Panc1 (cell line): ENCODE results near the gene WNK2. TPM values are rescaled to one million over a fixed set of nuclear protein-coding genes. Genes with fewer than 3 reads are reported as not detected.

Source experiments
- ATAC-seq: fragments of 200-7000 bp; cut with Tn5 transposase; 2 replicates; pipeline ENCODE4 v1.9.1; 2020; ENCODE audit warnings: mild to moderate bottlenecking, moderate library complexity
- BruUV-seq: library from RNA; stranded (reverse); fragments of 400-500 nt; replicated peaks from 2 replicates; lab custom pipeline; 2021; lab: Mats Ljungman, UMichigan
- CTCF ChIA-PET: fragments of 300-600 bp; sonication (Branson Sonifier 250); formaldehyde crosslinking; loops from one replicate; lab custom pipeline; 2022; ENCODE audit warnings: antibody characterized with exemption; lab: Charles Lee
- POLR2A ChIA-PET: fragments of 300-600 bp; sonication (Branson Sonifier 250); formaldehyde crosslinking; loops from one replicate; lab custom pipeline; 2022; ENCODE audit warnings: antibody characterized with exemption; lab: Charles Lee
- DNase-seq: peaks from one replicate; pipeline ENCODE4 v3.0.0-alpha.2; 2010; ENCODE audit warnings: low read depth, low spot score
- H3K27ac ChIP-seq: 2 replicates; pipeline ENCODE4 v1.5.1; 2011; ENCODE audit warnings: mild to moderate bottlenecking, low read length, inconsistent platforms
- H3K27me3 ChIP-seq: fragments of 200-500 bp; sonication (Bioruptor generic); 2 replicates; pipeline ENCODE4 v1.6.0; 2014; ENCODE audit warnings: low read length, inconsistent platforms; ENCODE audit not compliant: control insufficient read depth, insufficient read depth
- H3K36me3 ChIP-seq: fragments of 200-500 bp; sonication (Bioruptor generic); 2 replicates; pipeline ENCODE4 v1.5.1; 2014; ENCODE audit warnings: inconsistent platforms, mild to moderate bottlenecking, low read length, moderate library complexity; ENCODE audit not compliant: control insufficient read depth, insufficient read depth
- H3K4me1 ChIP-seq: 2 replicates; pipeline ENCODE4 v1.5.1; 2011; ENCODE audit warnings: inconsistent platforms, mild to moderate bottlenecking, low read length, moderate library complexity; ENCODE audit not compliant: control insufficient read depth, insufficient read depth
- H3K4me3 ChIP-seq, 2 experiments: 2 replicates each; pipeline ENCODE4 v1.5.1; 2011 to 2012; ENCODE audit warnings: low read depth in 2 of 2, low read length in 2 of 2, mild to moderate bottlenecking in 2 of 2, inconsistent platforms in 1 of 2, moderate library complexity in 1 of 2
- H3K9me3 ChIP-seq: fragments of 200-500 bp; sonication (Bioruptor generic); 2 replicates; pipeline ENCODE4 v1.5.1; 2014; ENCODE audit warnings: low read depth, mild to moderate bottlenecking, inconsistent platforms, low read length, moderate library complexity; ENCODE audit not compliant: control insufficient read depth, insufficient read depth
- POLR2AphosphoS5 ChIP-seq: IDR thresholded peaks from 2 replicates; pipeline ENCODE4 v1.6.1; 2012; ENCODE audit warnings: mild to moderate bottlenecking, low read depth, low read length, moderate library complexity
- SIN3A ChIP-seq: IDR thresholded peaks from 2 replicates; pipeline ENCODE4 v1.6.1; 2012; ENCODE audit warnings: low read depth, mild to moderate bottlenecking, low read length, moderate library complexity, borderline replicate concordance; ENCODE audit not compliant: insufficient read depth
- TCF7L2 ChIP-seq: IDR thresholded peaks from 2 replicates; pipeline ENCODE4 v1.6.1; 2011; ENCODE audit warnings: mild to moderate bottlenecking, low read depth, low read length, inconsistent platforms
- in situ Hi-C: cut with HindIII; loops from 2 replicates; pipeline ENCODE4 v1.10.0; 2016; ENCODE audit warnings: low sequenced_read_pairs, low pct_unique_long_range_greater_than_20kb
- intact Hi-C: fragments of 100-400 bp; cut with micrococcal nuclease; formaldehyde crosslinking; loops from one replicate; pipeline ENCODE4 v1.10.0; 2022; ENCODE audit not compliant: unreplicated experiment
- total RNA-seq: library from RNA; stranded (reverse); gene quantifications from one replicate; pipeline ENCODE4 v1.2.1, GENCODE V29; 2021; ENCODE audit not compliant: unreplicated experiment
- TF ChIP-seq, protein P1 (sequence below): fragments of 450-650 bp; IDR thresholded peaks from 2 replicates; pipeline ENCODE4 v1.5.1; 2017; ENCODE audit warnings: mild to moderate bottlenecking
- TF ChIP-seq, protein P2 (sequence below), 2 experiments: IDR thresholded peaks; 2 replicates each; pipeline ENCODE4 v1.6.1; 2011 to 2012; ENCODE audit warnings: low read depth in 2 of 2, control low read depth in 1 of 2, low read length in 1 of 2, mild to moderate bottlenecking in 1 of 2, moderate library complexity in 1 of 2; ENCODE audit not compliant: insufficient read depth in 1 of 2

The WNK2 gene
- total RNA-seq, 1 experiment from 2014 or later = 13.7 TPM

DNA sequence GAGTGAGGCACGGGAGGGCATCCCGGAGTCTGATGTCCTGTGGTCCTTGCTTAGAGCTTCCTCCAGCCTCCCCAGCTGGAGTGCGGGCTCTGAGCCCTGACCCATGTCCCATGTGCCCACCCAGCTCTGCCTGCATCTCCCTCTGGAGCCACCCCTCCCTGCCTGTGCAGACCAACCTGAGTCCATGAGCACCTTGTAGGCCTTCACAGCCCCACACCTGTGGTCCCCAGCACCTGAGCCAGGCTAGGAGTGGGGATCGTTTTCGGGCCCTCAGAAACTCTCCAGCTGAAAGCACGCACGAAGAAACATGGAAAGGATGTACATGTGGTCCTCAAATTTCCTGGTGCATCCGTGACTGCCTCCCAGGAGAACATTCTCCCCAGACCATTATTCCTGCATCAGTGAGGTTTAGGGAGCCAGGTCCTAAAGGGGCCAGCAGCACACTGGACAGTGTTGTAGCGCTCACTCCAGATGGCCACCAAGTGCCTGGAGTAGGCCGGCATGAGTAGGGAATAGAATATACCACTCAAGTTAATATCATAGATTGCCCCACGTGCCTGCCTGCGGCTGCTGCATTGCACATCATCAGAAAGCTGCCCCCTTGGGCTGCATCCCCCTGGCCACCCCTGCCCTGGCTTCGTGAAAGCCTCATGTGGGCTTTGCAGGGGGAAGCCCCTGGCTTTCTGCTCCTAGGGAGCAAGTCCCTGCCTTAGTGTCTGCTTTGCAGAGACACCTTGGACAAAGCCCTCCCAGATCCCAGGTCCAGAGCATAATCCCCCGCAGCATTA lies 80.6 kb downstream of the WNK2 start:
- in situ Hi-C loops (no loop called here), intact Hi-C loops (no loop called here)
- no peak for DNase-seq
- no peak for ATAC-seq
- Histone ChIP-seq H3K9me3 (no peaks in the 10 kb centered on the region), H3K27me3 (no peaks in the 10 kb centered on the region), H3K4me3 (no peak overlapping the region), H3K36me3 (no peaks in the 10 kb centered on the region), H3K27ac (no peak overlapping the region), H3K4me1 (no peaks in the 10 kb centered on the region)
- TF ChIP-seq SIN3A (no peak), TCF7L2 (no peak), POLR2AphosphoS5 (no peak)
- TF ChIP-seq, protein P1, sequence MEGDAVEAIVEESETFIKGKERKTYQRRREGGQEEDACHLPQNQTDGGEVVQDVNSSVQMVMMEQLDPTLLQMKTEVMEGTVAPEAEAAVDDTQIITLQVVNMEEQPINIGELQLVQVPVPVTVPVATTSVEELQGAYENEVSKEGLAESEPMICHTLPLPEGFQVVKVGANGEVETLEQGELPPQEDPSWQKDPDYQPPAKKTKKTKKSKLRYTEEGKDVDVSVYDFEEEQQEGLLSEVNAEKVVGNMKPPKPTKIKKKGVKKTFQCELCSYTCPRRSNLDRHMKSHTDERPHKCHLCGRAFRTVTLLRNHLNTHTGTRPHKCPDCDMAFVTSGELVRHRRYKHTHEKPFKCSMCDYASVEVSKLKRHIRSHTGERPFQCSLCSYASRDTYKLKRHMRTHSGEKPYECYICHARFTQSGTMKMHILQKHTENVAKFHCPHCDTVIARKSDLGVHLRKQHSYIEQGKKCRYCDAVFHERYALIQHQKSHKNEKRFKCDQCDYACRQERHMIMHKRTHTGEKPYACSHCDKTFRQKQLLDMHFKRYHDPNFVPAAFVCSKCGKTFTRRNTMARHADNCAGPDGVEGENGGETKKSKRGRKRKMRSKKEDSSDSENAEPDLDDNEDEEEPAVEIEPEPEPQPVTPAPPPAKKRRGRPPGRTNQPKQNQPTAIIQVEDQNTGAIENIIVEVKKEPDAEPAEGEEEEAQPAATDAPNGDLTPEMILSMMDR = no peak
- TF ChIP-seq, protein P2, sequence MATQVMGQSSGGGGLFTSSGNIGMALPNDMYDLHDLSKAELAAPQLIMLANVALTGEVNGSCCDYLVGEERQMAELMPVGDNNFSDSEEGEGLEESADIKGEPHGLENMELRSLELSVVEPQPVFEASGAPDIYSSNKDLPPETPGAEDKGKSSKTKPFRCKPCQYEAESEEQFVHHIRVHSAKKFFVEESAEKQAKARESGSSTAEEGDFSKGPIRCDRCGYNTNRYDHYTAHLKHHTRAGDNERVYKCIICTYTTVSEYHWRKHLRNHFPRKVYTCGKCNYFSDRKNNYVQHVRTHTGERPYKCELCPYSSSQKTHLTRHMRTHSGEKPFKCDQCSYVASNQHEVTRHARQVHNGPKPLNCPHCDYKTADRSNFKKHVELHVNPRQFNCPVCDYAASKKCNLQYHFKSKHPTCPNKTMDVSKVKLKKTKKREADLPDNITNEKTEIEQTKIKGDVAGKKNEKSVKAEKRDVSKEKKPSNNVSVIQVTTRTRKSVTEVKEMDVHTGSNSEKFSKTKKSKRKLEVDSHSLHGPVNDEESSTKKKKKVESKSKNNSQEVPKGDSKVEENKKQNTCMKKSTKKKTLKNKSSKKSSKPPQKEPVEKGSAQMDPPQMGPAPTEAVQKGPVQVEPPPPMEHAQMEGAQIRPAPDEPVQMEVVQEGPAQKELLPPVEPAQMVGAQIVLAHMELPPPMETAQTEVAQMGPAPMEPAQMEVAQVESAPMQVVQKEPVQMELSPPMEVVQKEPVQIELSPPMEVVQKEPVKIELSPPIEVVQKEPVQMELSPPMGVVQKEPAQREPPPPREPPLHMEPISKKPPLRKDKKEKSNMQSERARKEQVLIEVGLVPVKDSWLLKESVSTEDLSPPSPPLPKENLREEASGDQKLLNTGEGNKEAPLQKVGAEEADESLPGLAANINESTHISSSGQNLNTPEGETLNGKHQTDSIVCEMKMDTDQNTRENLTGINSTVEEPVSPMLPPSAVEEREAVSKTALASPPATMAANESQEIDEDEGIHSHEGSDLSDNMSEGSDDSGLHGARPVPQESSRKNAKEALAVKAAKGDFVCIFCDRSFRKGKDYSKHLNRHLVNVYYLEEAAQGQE (IDR thresholded peaks at IDR 0.05; ENCODE audit: insufficient read depth in 1 of 2, low read depth in 2 of 2, low read length in 1 of 2) = no peak
- ChIA-PET CTCF (no interaction called here), POLR2A (no interaction called here)
- no TSS peak for BruUV-seq

GRCh38 chr9:93265301-93265971 lies 81.5 kb downstream of the WNK2 start:
- Histone ChIP-seq H3K4me3 (no peak overlapping the region), H3K4me1 (no peaks in the 10 kb centered on the region), H3K27me3 (no peaks in the 10 kb centered on the region), H3K36me3 (no peaks in the 10 kb centered on the region), H3K27ac (no peak overlapping the region), H3K9me3 (no peaks in the 10 kb centered on the region)
- no TSS peak for BruUV-seq
- ATAC-seq = no peak
- CTCF ChIA-PET = no interaction called here
- POLR2A ChIA-PET = no interaction called here
- no peak for DNase-seq
- TF ChIP-seq TCF7L2 = no peak
- no peak for TF ChIP-seq POLR2AphosphoS5
- TF ChIP-seq SIN3A = no peak
- TF ChIP-seq, protein P2 (IDR thresholded peaks at IDR 0.05; ENCODE audit: insufficient read depth in 1 of 2, low read depth in 2 of 2, low read length in 1 of 2) = no peak
- TF ChIP-seq, protein P1 = no peak
- intact Hi-C loops = no loop called here
- in situ Hi-C loops = no loop called here
